HEK293 (cell line): Measurements from ENCODE around the gene TPI1.

ENCODE experiments used
- CTCF ChIA-PET: fragments of 350-600 bp; formaldehyde crosslinking; extraction: SDS; loops from one replicate; lab custom pipeline; 2021; ENCODE audit warnings: antibody characterized with exemption; lab: Yijun Ruan, JAX
- POLR2A ChIA-PET: fragments of 300-600 bp; formaldehyde crosslinking; extraction: SDS; loops from one replicate; lab custom pipeline; 2020; ENCODE audit warnings: antibody characterized with exemption, inconsistent platforms; lab: Yijun Ruan, JAX
- H3K27ac ChIP-seq: fragments of 200-500 bp; sonication (Bioruptor generic); 2 replicates; pipeline ENCODE4 v1.5.1; 2014; ENCODE audit warnings: low read depth, low read length, control low read depth, inconsistent platforms; ENCODE audit errors: extremely low read depth
- H3K36me3 ChIP-seq, 2 experiments: fragments of 200-500 bp in 1 of 2; sonication (Bioruptor generic) in 1 of 2; 1 replicate in 1 of 2; 2 replicates in 1 of 2; pipeline ENCODE4 v1.5.1; 2014 to 2017; ENCODE audit warnings: inconsistent platforms in 2 of 2, low read length in 2 of 2; ENCODE audit not compliant: control insufficient read depth in 2 of 2, insufficient read depth in 1 of 2
- H3K4me1 ChIP-seq: fragments of 200-500 bp; sonication (Bioruptor generic); 2 replicates; pipeline ENCODE4 v1.5.1; 2014; ENCODE audit warnings: mild to moderate bottlenecking, low read length, inconsistent platforms; ENCODE audit not compliant: control insufficient read depth, insufficient read depth
- H3K4me3 ChIP-seq: 2 replicates; pipeline ENCODE4 v1.5.1; 2011; ENCODE audit warnings: low read depth, mild to moderate bottlenecking, control low read depth, low read length, moderate library complexity
- H3K9me3 ChIP-seq: fragments of 200-500 bp; sonication (Bioruptor generic); 2 replicates; pipeline ENCODE4 v1.5.1; 2014; ENCODE audit warnings: low read depth, low read length, inconsistent platforms; ENCODE audit not compliant: control insufficient read depth, insufficient read depth
- GLIS1 ChIP-seq: fragments of 450-650 bp; formaldehyde crosslinking; IDR thresholded peaks from 2 replicates; pipeline ENCODE4 v1.5.1; 2016; ENCODE audit warnings: missing biosample characterization, missing genetic modification characterization
- GLIS2 ChIP-seq: fragments of 450-650 bp; formaldehyde crosslinking; IDR thresholded peaks from 2 replicates; pipeline ENCODE4 v1.5.1; 2016; ENCODE audit warnings: missing biosample characterization, missing genetic modification characterization
- KLF1 ChIP-seq: fragments of 450-650 bp; formaldehyde crosslinking; IDR thresholded peaks from 2 replicates; pipeline ENCODE4 v1.5.1; 2016; ENCODE audit warnings: missing biosample characterization, missing genetic modification characterization
- MEIS1 ChIP-seq: sonication (generic); formaldehyde crosslinking; IDR thresholded peaks from 2 replicates; pipeline ENCODE4 v1.8.1; 2022; ENCODE audit warnings: missing genetic modification reagents, mild to moderate bottlenecking, borderline replicate concordance
- PRDM4 ChIP-seq: fragments of 450-650 bp; formaldehyde crosslinking; IDR thresholded peaks from 2 replicates; pipeline ENCODE4 v1.5.1; 2017; ENCODE audit warnings: missing biosample characterization, missing genetic modification characterization
- SCRT2 ChIP-seq: fragments of 450-650 bp; formaldehyde crosslinking; IDR thresholded peaks from 2 replicates; pipeline ENCODE4 v1.5.1; 2016; ENCODE audit warnings: missing biosample characterization, missing genetic modification characterization
- SP2 ChIP-seq: fragments of 450-650 bp; formaldehyde crosslinking; IDR thresholded peaks from 2 replicates; pipeline ENCODE4 v1.5.1; 2016; ENCODE audit warnings: missing biosample characterization, missing genetic modification characterization
- SP3 ChIP-seq: fragments of 450-650 bp; formaldehyde crosslinking; IDR thresholded peaks from 2 replicates; pipeline ENCODE4 v1.5.1; 2016; ENCODE audit warnings: missing biosample characterization, missing genetic modification characterization
- TSHZ1 ChIP-seq: fragments of 450-650 bp; formaldehyde crosslinking; IDR thresholded peaks from 2 replicates; pipeline ENCODE4 v1.5.1; 2016; ENCODE audit warnings: missing biosample characterization, missing genetic modification characterization, borderline replicate concordance
- ZBTB6 ChIP-seq: fragments of 450-650 bp; formaldehyde crosslinking; IDR thresholded peaks from 2 replicates; pipeline ENCODE4 v1.5.1; 2017; ENCODE audit warnings: missing biosample characterization, missing genetic modification characterization
- ZFHX2 ChIP-seq: fragments of 450-650 bp; formaldehyde crosslinking; conservative IDR thresholded peaks from 2 replicates; pipeline ENCODE4 v1.5.1; 2016; ENCODE audit warnings: missing biosample characterization, missing genetic modification characterization
- ZNF112 ChIP-seq: fragments of 450-650 bp; formaldehyde crosslinking; IDR thresholded peaks from 2 replicates; pipeline ENCODE4 v1.5.0; 2017; ENCODE audit warnings: missing biosample characterization, missing genetic modification characterization
- ZNF2 ChIP-seq: fragments of 450-650 bp; formaldehyde crosslinking; IDR thresholded peaks from 2 replicates; pipeline ENCODE4 v1.5.1; 2016; ENCODE audit warnings: missing biosample characterization, missing genetic modification characterization
- ZNF626 ChIP-seq: fragments of 450-650 bp; sonication (Bioruptor Pico); formaldehyde crosslinking; IDR thresholded peaks from 2 replicates; pipeline ENCODE4 v1.5.1; 2018; ENCODE audit warnings: missing biosample characterization, missing genetic modification characterization, inconsistent platforms
- ZNF768 ChIP-seq: fragments of 450-650 bp; formaldehyde crosslinking; IDR thresholded peaks from 2 replicates; pipeline ENCODE4 v1.5.1; 2018; ENCODE audit warnings: missing biosample characterization, mild to moderate bottlenecking, missing genetic modification characterization
- ZXDB ChIP-seq: fragments of 450-650 bp; formaldehyde crosslinking; IDR thresholded peaks from 2 replicates; pipeline ENCODE4 v1.5.1; 2016; ENCODE audit warnings: missing biosample characterization, missing genetic modification characterization

Gene TPI1

GRCh38 chr12:6914947-6915788 lies 47.8 kb downstream of the TPI1 start (continued):
- TF ChIP-seq ZNF2 (tag by site-specific recombination) (no peak; the same call in 1 of the 2 replicates), ZFHX2 (peak; percentile 43), GLIS1 (tag by site-specific recombination) (peak; percentile 62; the same call in 1 of the 2 replicates), SP2 (tag by site-specific recombination) (peak; percentile 53), SP3 (tag by site-specific recombination) (peak; percentile 76), PRDM4 (tag by site-specific recombination) (no peak), GLIS2 (peak; percentile 67), ZNF626 (tag by site-specific recombination) (no peak), MEIS1 (CRISPR knock-in tag) (no peak), TSHZ1 (tag by site-specific recombination) (no peak)

- Histone ChIP-seq H3K36me3 (peaks cover 15 to 39% of the 10 kb centered on the region in 2 experiments; a peak in 2 of 3 replicates), H3K27ac (no peak overlapping the region), H3K9me3 (no peaks in the 10 kb centered on the region), H3K4me1 (peaks cover 7% of the 10 kb centered on the region), H3K4me3 (no peak overlapping the region)
- TF ChIP-seq ZNF768 (tag by site-specific recombination) (no peak), SP3 (tag by site-specific recombination) (peak; percentile 37; the same call in 1 of the 2 replicates)
- ChIA-PET POLR2A (interaction anchor here (1.0 kb wide), 1 partner anchor 47 kb away, joined by 3 read pairs; no protein-coding TSS in a partner anchor), CTCF (no interaction called here)
Observed at GRCh38 chr12:6915789-6916285, 48.5 kb downstream of the TPI1 start.

GRCh38 chr12:6916426-6917200 lies 49.3 kb downstream of the TPI1 start:
- CTCF ChIA-PET: interaction anchor here (0.5 to 1.1 kb wide), 5 partner anchors 9 to 228 kb away, joined by 3 read pairs; no protein-coding TSS in a partner anchor
- Histone ChIP-seq H3K4me1 (peaks cover 7% of the 10 kb centered on the region), H3K4me3 (no peak overlapping the region), H3K9me3 (no peaks in the 10 kb centered on the region), H3K27ac (no peak overlapping the region), H3K36me3 (peaks cover 19 to 43% of the 10 kb centered on the region in 2 experiments; a peak in 2 of 3 replicates)
- POLR2A ChIA-PET: interaction anchor here (1.0 to 1.2 kb wide), 4 partner anchors 9 to 48 kb away, joined by 3 to 4 read pairs (median 3); no protein-coding TSS in a partner anchor
- TF ChIP-seq ZNF112 (tag by site-specific recombination) (0 out of 2 replicates have a peak, but pooled peaks have one; percentile 4), KLF1 (tag by site-specific recombination) (no peak), ZXDB (tag by site-specific recombination) (no peak), SCRT2 (tag by site-specific recombination) (no peak), SP3 (tag by site-specific recombination) (no peak), ZBTB6 (tag by site-specific recombination) (no peak)
